Testis (tissue), 2 donors: Measurements from ENCODE around the gene SF1.

ENCODE experiments used
- POLR2A ChIP-seq: fragments of 450-650 bp; IDR thresholded peaks from one replicate; pipeline ENCODE4 v1.6.1; 2017; ENCODE audit warnings: antibody characterized with exemption, mild to moderate bottlenecking, moderate library complexity
- TF ChIP-seq, protein P1 (sequence below), 3 experiments: fragments of 450-650 bp in 2 of 3; fragments of 200-600 bp in 1 of 3; sonication (generic) in 1 of 3; IDR thresholded peaks; one replicate each; pipeline ENCODE4 v1.5.1; 2016 to 2019; ENCODE audit warnings: antibody characterized with exemption in 3 of 3, mild to moderate bottlenecking in 2 of 3, moderate library complexity in 1 of 3

DNA sequence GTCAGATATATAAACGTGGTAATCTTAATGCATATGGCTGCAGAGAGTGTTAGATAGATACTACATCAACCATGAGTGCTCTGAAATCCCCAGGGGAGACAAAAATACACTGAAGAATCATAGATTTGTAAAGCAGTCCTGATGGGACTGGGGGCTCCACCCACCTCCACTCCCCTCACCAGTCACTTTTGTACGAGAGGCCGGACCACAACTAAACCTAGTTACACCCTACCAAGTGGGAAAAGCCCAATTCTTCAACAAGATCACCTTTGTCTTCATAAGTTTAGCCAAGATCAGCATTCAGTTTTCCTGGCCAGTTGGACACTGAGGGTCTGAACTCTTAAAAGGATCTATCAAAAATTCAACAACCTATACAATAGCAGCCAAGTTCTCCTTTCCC is 1.5 kb downstream of the SF1 start:
- TF ChIP-seq, protein P1, sequence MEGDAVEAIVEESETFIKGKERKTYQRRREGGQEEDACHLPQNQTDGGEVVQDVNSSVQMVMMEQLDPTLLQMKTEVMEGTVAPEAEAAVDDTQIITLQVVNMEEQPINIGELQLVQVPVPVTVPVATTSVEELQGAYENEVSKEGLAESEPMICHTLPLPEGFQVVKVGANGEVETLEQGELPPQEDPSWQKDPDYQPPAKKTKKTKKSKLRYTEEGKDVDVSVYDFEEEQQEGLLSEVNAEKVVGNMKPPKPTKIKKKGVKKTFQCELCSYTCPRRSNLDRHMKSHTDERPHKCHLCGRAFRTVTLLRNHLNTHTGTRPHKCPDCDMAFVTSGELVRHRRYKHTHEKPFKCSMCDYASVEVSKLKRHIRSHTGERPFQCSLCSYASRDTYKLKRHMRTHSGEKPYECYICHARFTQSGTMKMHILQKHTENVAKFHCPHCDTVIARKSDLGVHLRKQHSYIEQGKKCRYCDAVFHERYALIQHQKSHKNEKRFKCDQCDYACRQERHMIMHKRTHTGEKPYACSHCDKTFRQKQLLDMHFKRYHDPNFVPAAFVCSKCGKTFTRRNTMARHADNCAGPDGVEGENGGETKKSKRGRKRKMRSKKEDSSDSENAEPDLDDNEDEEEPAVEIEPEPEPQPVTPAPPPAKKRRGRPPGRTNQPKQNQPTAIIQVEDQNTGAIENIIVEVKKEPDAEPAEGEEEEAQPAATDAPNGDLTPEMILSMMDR (IDR thresholded peaks at IDR 0.05) = no peak
- TF ChIP-seq POLR2A = no peak
